HG03565 (cell line): ENCODE results near the gene ITCH.
"Not testable (repeated sequence)": the region's sequence is repeated elsewhere in the genome, so short reads cannot be mapped to it uniquely, and the experiment has no call there.

ENCODE experiments used
- ATAC-seq: cut with Tn5 transposase; IDR thresholded peaks from one replicate; pipeline ENCODE4 v1.9.1; 2021; ENCODE audit warnings: mild to moderate bottlenecking, moderate library complexity; ENCODE audit not compliant: unreplicated experiment

ITCH gene

GRCh38 chr20:34375977-34376430 lies 12.9 kb downstream of the ITCH start:
- ATAC-seq: no peak

GRCh38 chr20:34377072-34377847 lies 14.2 kb downstream of the ITCH start:
- peak; percentile 74 for ATAC-seq

- no peak for ATAC-seq
Observed at GRCh38 chr20:34382174-34382573, 19.1 kb downstream of the ITCH start.

GRCh38 chr20:34382877-34383455 lies 19.9 kb downstream of the ITCH start:
- ATAC-seq: not testable (repeated sequence)

DNA sequence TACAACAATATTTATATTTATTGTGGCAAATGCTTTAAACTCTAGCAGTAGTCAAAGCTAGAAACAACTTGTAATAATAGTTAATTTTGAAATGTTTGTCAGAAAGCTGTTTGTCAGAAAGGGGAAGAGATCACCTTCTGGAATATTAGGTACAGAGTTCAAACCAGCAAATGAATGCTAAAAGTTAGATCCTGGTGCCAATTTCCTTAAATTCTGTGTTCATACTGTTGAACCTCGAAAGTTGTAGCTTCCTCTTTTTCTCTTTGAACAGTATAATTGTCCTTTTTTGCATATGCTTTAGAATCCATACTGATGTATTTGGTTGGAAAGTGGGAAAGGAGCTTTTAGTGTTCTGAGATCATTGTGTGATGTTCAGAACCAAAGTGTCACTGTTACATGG lies 22.4 kb downstream of the ITCH start:
- ATAC-seq: no peak

- ATAC-seq: no peak
Observed at GRCh38 chr20:34388000-34388399, 24.9 kb downstream of the ITCH start.

GRCh38 chr20:34388678-34389077 lies 25.6 kb downstream of the ITCH start:
- no peak for ATAC-seq

- ATAC-seq: no peak
Observed at GRCh38 chr20:34389206-34389953, 26.3 kb downstream of the ITCH start.

GRCh38 chr20:34389954-34390555 lies 27.0 kb downstream of the ITCH start:
- ATAC-seq: no peak

DNA sequence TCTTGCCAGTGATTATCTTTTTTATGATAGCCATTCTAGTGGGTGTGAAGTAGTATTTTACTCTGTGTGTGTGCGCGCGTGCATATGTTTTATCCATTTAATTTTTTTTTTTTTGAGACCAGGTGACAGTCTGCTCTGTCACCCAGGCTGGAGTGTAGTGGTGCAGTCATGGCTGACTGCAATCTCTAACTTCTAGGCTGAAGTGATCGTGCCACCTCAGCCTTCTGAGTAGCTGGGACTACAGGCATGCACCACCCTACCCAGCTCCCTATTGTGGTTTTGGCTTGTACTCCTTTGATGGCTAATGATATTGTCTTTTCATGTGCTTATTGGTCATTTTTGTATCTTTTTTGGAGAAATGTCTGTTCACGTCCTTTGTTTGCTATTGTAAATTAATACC lies 33.3 kb downstream of the ITCH start:
- ATAC-seq: no peak

GRCh38 chr20:34397096-34397495 lies 34.0 kb downstream of the ITCH start:
- no peak for ATAC-seq

GRCh38 chr20:34400776-34401175 lies 37.7 kb downstream of the ITCH start:
- not testable (repeated sequence) for ATAC-seq

- ATAC-seq: no peak
Observed at GRCh38 chr20:34401741-34402455, 38.8 kb downstream of the ITCH start.

DNA sequence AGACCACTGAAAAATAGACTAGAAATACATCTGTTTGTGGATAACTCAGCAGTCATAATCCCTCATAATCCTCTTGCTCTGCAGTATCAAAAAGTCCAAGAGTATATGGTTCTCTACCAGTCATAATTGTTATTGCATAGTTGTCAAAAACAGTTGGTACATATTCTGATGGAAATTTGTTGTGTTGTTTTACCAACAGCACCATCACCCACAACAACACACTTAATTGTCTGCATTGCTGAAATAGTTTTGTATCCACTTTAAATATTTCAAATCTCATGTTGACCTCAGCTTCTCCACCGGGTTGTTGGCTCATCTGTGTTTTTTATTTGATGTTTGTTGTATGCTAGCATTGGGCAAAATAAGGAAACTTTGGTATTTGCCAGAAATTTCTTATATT lies 39.4 kb downstream of the ITCH start:
- no peak for ATAC-seq

DNA sequence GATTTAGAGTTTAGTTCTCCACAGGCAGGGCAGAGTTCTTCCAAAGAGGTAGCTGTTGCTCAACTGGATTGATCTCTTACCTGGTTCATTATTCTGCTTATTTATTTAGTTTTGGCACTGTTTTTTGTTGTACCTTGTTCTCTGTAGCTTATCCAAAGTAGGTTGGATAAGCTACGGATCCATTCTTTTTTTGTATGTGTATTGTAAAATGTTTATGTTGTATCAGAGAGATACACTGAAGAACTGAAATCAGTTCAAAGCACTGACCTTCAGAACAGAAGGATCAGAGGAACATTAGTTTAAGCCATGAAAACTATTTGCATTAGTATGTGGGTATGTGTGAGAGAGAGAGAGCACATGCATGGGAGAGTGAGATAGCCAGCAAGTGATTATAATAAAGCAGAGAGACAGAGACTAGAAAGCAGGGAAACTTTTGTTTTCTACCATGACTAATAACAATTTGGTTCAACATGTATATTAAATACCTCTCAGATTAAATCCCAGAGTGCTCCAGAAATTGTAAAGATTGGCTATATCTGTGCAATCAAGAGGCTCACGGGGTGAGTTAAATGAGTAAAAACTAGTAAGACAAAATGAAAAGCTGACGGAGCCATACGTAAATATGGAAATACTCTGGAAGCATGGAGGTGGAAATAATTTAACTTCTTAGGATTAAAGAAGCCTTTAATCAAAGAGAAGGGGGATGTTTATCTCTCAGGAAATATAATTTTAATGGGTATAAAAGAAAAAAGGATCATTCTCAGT lies 40.2 kb downstream of the ITCH start:
- no peak for ATAC-seq

GRCh38 chr20:34403908-34404307 lies 40.8 kb downstream of the ITCH start:
- ATAC-seq: no peak

DNA sequence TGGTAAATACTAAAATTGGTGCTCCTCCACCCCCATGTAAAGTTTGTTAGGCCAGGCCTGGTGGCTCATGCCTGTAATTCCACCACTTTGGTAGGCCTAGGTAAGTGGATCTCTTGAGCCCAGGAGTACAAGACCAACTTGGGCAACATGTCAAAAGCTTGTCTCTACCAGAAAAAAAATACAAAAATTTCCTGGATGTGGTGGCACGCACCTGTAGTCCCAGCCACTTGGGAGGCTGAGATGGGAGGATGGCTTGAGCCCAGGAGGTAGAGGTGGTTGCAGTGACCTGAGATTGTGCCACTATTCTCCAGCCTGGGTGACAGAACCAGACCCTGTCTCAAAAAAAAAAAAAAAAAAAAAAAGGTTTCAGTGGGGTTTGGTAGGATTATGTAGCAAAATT lies 41.7 kb downstream of the ITCH start:
- no peak for ATAC-seq

DNA sequence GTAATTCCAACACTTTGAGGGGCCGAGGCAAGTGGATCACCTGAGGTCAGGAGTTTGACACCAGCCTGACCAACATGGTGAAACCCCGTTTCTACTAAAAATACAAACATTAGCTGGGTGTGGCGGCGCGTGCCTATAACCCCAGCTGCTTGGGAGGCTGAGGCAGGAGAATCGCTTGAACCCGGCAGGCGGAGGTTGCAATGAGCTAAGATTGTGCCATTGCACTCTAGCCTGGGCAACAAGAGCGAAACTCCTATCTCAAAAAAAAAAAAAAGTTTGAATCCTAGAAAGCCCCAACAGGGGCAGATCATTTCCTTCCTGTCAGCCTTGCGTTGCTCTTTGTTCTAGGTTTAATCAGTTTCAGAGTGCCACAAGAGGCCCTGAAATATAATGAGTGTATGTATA lies 42.2 kb downstream of the ITCH start:
- not testable (repeated sequence) for ATAC-seq

DNA sequence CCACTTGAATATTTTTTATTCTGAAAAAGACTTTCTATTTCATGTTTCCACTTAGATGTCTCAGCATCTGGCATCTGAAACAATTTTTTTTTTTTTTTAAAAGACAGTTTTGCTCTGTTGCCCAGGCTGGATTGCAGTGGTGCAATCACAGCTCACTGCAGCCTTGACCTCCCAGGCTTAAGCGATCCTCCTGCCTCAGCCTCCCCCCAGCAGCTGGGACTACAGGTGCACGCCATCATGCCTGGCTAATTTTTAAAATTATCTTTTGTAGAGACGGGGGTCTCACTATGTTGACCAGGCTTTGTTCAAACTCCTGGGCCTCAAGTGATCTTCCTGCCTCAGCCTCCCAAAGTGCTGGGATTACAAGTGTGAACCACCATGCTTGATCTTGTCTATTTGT lies 42.9 kb downstream of the ITCH start:
- ATAC-seq: not testable (repeated sequence)

DNA sequence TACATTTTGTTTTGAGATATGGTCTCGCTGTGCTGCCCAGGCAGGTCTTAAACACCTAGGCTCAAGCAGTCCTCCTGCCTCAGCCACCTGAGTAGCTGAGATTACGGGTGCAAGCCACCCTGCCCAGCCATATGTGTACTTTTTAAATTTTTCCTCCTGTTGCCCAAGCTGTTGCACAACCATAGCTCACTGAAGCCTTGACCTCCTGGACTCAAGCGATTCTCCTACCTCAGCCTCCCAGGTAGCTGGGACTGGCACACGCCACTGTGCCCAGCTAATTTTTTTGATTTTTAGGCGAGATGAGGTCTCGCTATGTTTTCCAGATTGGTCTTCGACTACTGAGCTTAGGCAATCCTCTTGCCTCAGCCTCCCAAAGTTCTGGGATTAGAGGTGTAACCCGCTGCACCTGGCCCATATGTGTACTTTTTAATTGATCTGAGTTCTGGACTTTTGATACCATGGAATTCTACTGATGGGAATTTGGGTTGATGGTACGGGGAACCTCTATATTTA lies 44.9 kb downstream of the ITCH start:
- ATAC-seq: no peak
